Measurements from ENCODE around the gene OR56A3.

Gene OR56A3

DNA sequence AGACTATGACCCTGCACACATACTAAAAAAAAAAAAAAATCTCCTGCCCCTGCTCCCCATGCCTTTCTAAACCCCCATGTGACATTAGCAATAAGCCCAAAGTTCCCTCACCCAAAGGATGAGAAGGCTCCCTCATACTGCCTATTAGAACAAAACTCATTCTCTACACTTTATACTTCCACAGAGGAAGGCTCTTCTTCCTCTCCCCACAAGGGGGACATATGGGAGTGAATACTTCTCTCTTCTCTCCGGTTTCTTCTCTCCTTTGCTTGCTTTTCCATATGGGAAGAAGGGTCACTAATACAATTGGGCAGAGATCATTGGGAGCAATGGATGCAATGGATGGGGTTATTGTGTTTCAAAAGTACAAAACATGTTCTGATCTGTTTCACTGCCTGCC lies 41.4 kb downstream of the OR56A3 start:
- DNase-seq, result no peak

DNA sequence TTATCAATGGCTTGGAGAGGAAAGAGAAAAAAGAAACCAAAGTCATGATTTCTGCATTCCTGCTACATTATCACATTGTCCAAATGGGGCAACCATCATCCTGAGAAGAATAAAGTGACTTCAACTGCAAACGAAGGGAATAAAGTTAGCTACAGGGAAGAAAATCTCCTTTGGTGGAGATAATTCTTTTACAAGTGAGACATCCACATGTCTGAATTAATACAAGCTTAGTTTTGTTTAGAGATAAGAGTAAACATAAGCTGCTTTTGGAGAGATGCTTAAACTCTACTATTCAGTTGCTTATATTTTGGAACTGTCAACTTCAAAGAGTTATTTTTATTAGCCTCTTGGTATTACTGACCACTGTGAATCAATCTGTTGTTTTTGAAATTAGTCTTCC lies 44.8 kb downstream of the OR56A3 start, which contains the start of gene OR52L1:
OR52L1 (minus strand) TSS at position 101 of the 400 bp plus-strand sequence; CDS start at position 46, 55 bp downstream.
- no peak for DNase-seq

DNA sequence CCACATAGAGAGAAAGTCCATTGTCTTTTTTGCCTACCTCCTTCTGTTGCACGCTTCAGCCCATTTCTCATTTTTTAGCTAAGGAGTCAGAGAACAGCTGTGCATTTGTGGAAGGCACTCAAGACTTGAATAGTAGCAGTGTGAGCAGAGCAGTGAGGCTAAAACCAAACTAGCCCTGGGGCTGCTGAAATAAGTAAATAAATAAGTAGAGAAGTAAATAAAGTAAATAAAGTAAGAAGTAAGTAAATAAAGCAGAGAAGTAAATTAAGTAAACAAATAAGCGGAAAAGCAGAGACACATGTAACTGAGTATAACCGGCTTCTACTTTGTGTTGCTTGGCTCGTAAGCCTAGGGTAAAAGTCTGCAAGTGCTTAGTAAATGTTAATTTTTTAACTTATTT lies 47.2 kb downstream of the OR56A3 start:
- DNase-seq, result no peak

DNA sequence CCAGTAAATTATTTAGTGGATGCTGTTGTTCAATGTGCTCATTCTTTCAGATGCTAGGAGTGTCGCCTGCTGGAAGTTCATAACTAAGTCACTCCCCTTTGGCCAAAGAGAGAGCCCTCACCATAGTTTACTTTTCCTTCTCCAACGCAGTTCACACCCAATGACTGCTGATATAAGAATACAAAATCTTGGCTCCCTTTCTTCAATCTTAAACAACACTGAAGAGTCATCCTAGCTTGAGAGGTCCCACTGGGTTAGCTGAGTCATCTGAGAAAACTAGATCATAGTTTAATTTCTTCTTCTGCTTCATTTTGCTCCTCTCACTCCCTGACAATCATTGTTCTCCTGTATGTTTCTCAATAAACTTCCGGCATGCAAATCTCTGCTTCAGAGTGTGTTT lies 50.1 kb downstream of the OR56A3 start:
- DNase-seq, result no peak

DNA sequence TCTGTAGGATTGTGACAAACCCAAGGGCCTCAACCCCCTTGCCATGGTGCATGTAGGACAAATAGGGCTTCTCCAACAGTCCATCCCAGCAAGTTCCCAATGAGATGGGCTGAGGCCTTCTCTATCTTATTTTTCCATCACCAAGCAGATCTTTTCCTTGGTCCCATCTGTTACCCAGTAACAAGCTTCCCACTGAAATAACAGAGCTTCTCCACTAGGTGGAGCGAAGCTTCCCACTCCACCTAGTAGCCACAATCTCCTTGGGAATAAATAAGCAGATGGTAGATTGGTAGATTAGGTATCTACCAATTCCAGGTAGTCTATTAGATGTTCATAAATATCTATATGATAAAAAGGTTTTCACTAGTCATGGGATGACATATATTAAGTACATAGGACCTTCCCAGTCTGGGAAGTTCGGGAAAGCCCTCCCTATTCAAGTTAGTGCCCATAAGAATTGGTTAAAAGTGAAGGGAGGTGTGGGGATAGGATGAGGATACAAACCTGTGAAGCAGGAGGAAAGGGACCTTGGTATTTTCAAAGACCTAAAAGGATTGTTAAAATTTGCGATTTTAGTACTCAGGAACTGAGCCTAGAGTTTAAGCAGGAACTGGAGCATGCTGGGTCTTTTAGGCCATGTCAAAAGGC lies 50.7 kb downstream of the OR56A3 start:
- no peak for DNase-seq

DNA sequence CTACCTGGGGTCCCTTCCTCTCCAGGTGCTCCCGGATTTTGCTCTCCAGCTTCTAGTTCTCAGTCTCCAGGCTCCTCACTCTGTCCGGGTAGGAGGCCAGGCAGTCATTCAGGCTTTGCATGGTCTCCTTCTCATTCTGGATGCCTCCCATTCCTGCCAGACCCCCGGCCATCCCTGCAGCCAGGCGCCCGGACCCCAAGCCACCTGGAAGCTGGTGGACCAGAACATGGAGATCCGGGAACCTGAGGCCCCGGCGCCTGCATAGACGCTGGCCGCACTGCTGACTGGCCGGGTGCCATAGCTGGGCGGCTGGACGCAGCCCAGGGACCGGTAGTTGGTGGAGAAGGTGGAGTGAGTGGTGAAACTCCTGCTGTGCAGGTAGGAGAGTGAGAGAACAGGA lies 52.7 kb downstream of the OR56A3 start:
- no peak for DNase-seq

All from SHP77 (cell line).